ENCODE data around the gene LEAP2. TPM values are rescaled to one million over a fixed set of nuclear protein-coding genes. Genes with fewer than 3 reads are reported as not detected.

The LEAP2 gene
- total RNA-seq, 1 donor from 2014 or later: 3.3 TPM

GRCh38 chr5:132868754-132869153, 4.7 kb upstream of the LEAP2 start:
- H3K9me3 Mint-ChIP-seq: no peaks in the 10 kb centered on the region
- peaks cover 41% of the 10 kb centered on the region for H3K36me3 Mint-ChIP-seq (ENCODE audit: low read depth)
- no peak for ATAC-seq (ENCODE audit: low read depth)
- no peak overlapping the region for H3K4me3 Mint-ChIP-seq
- H3K27me3 Mint-ChIP-seq: no peaks in the 10 kb centered on the region
- intact Hi-C loops (cut with micrococcal nuclease): loop anchor here (5.0 kb wide), 1 partner anchor 366 kb away; no protein-coding TSS in a partner anchor
- peaks cover 25% of the 10 kb centered on the region for H3K4me1 Mint-ChIP-seq
- H3K27ac Mint-ChIP-seq: no peak overlapping the region
- no peak for TF ChIP-seq CTCF (IDR thresholded peaks at IDR 0.05)
- POLR2A ChIA-PET: interaction anchor here (0.7 kb wide), 1 partner anchor 194 kb away, joined by 7 read pairs; no protein-coding TSS in a partner anchor
- CTCF ChIA-PET: interaction anchor here (0.7 kb wide), 1 partner anchor 112 kb away, joined by 3 read pairs; no protein-coding TSS in a partner anchor
- no peak for DNase-seq

- ATAC-seq (ENCODE audit: low read depth) (no peak), DNase-seq (no peak)
- TF ChIP-seq CTCF (IDR thresholded peaks at IDR 0.05): no peak
- Mint-ChIP-seq H3K9me3 (no peaks in the 10 kb centered on the region), H3K4me3 (no peak overlapping the region), H3K36me3 (ENCODE audit: low read depth) (peaks cover 54% of the 10 kb centered on the region), H3K4me1 (peaks cover 17% of the 10 kb centered on the region), H3K27ac (no peak overlapping the region), H3K27me3 (no peaks in the 10 kb centered on the region)
- POLR2A ChIA-PET: interaction anchor here (0.5 kb wide), 2 partner anchors 163 to 1086 kb away, joined by 3 to 4 read pairs; no protein-coding TSS in a partner anchor
- intact Hi-C loops (cut with micrococcal nuclease): no loop called here
- CTCF ChIA-PET: no interaction called here
Measured at GRCh38 chr5:132870801-132871200, 2.7 kb upstream of the LEAP2 start.

GRCh38 chr5:132871459-132872284, 1.8 kb upstream of the LEAP2 start:
- DNase-seq: no peak
- no peaks in the 10 kb centered on the region for H3K9me3 Mint-ChIP-seq
- no peaks in the 10 kb centered on the region for H3K27me3 Mint-ChIP-seq
- TF ChIP-seq CTCF (IDR thresholded peaks at IDR 0.05): no peak
- H3K27ac Mint-ChIP-seq: no peak overlapping the region
- no peak overlapping the region for H3K4me3 Mint-ChIP-seq
- H3K4me1 Mint-ChIP-seq: peaks cover 10% of the 10 kb centered on the region
- ChIA-PET POLR2A (interaction anchor here (0.5 kb wide), 1 partner anchor 162 kb away, joined by 3 read pairs; no protein-coding TSS in a partner anchor), CTCF (no interaction called here)
- intact Hi-C loops (cut with micrococcal nuclease): no loop called here
- peaks cover 55% of the 10 kb centered on the region for H3K36me3 Mint-ChIP-seq (ENCODE audit: low read depth)
- ATAC-seq (ENCODE audit: low read depth): no peak

GRCh38 chr5:132872788-132873118, 715 bp upstream of the LEAP2 start:
- H3K27ac Mint-ChIP-seq: no peak overlapping the region

More at GRCh38 chr5:132872788-132873118, 715 bp upstream of the LEAP2 start:
- ChIA-PET POLR2A (interaction anchor here (0.6 kb wide), 1 partner anchor 1237 kb away, joined by 3 read pairs; no protein-coding TSS in a partner anchor), CTCF (no interaction called here)
- no peak for DNase-seq
- Mint-ChIP-seq H3K9me3 (no peaks in the 10 kb centered on the region), H3K27me3 (no peaks in the 10 kb centered on the region), H3K36me3 (ENCODE audit: low read depth) (peaks cover 55% of the 10 kb centered on the region), H3K4me3 (no peak overlapping the region), H3K4me1 (peaks cover 3% of the 10 kb centered on the region)
- no peak for ATAC-seq (ENCODE audit: low read depth)
- TF ChIP-seq CTCF (IDR thresholded peaks at IDR 0.05): no peak
- intact Hi-C loops (cut with micrococcal nuclease): no loop called here

Data from activated B cell treated with CpG ODN at 0.5 μM for 24 hours (primary cell).